Keratinocyte (primary cell): ENCODE data around the gene TLN1.

Experiments used
- EZH2 ChIP-seq: IDR thresholded peaks from one replicate; pipeline ENCODE4 v1.6.1; 2012; ENCODE audit warnings: inconsistent platforms, mild to moderate bottlenecking, low read length, moderate library complexity
- TF ChIP-seq, protein P1 (sequence below), 3 experiments: IDR thresholded peaks in 1 of 3; conservative IDR thresholded peaks in 1 of 3; optimal IDR thresholded peaks in 1 of 3; 2 replicates in 2 of 3; 3 replicates in 1 of 3; pipeline versions ENCODE3 to v1.5.1; 2011; ENCODE audit warnings: low read length in 3 of 3, mild to moderate bottlenecking in 3 of 3, moderate library complexity in 2 of 3, control low read depth in 1 of 3, inconsistent platforms in 1 of 3; ENCODE audit not compliant: insufficient read depth in 2 of 3; ENCODE audit errors: extremely low read depth in 1 of 3

DNA sequence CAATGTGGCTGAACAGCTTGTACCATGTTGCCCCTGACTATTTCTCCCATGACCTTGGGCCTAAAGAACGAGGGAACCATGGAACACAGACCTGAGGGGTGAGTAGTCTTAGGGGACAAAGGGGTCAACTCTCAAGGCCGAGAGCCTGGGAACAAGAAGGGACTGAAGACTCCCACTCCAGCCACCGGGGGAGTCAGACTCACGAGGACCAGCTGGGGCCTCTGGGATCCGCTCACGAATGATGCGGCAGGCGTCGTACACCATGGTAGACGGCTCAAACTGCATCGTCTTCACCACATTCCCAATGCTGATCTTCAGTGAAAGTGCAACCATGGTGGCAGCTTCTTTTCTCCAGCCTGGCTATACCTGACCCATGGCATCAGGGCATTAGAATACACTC, 6.6 kb downstream of the TLN1 start:
- TF ChIP-seq, protein P1, sequence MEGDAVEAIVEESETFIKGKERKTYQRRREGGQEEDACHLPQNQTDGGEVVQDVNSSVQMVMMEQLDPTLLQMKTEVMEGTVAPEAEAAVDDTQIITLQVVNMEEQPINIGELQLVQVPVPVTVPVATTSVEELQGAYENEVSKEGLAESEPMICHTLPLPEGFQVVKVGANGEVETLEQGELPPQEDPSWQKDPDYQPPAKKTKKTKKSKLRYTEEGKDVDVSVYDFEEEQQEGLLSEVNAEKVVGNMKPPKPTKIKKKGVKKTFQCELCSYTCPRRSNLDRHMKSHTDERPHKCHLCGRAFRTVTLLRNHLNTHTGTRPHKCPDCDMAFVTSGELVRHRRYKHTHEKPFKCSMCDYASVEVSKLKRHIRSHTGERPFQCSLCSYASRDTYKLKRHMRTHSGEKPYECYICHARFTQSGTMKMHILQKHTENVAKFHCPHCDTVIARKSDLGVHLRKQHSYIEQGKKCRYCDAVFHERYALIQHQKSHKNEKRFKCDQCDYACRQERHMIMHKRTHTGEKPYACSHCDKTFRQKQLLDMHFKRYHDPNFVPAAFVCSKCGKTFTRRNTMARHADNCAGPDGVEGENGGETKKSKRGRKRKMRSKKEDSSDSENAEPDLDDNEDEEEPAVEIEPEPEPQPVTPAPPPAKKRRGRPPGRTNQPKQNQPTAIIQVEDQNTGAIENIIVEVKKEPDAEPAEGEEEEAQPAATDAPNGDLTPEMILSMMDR (optimal IDR thresholded peaks at IDR 0.05 in 1 of 3, IDR thresholded peaks at IDR 0.05 in 1 of 3, conservative IDR thresholded peaks at IDR 0.05 in 1 of 3; ENCODE audit: extremely low read depth in 1 of 3, insufficient read depth in 2 of 3, low read length in 3 of 3) = no peak
- TF ChIP-seq EZH2 = no peak
